ENCODE measurements around the gene ZNF827. TPM values are rescaled to one million over a fixed set of nuclear protein-coding genes. Genes with fewer than 3 reads are reported as not detected.

Gene ZNF827
- total RNA-seq, 4 donors from 2014 or later = 9.3 to 39.4 (median 20.3) TPM

- Histone ChIP-seq H3K27me3 (no peaks in the 10 kb centered on the region), H3K9me3 (no peaks in the 10 kb centered on the region), H3K36me3 (no peaks in the 10 kb centered on the region), H3K4me1 (peaks cover 0 to 6% (median 0%) of the 10 kb centered on the region in 3 donors), H3K4me3 (no peak overlapping the region), H3K27ac (no peak overlapping the region)
- no peak for ATAC-seq
- WGBS, 2 donors (ENCODE audit: low coverage in 1 of 2) = 71 to 81% methylated on average over 2 to 5 of the region's 5 CpGs
- no peak for TF ChIP-seq EP300 (IDR thresholded peaks at IDR 0.05)
- TF ChIP-seq CTCF (IDR thresholded peaks at IDR 0.05) = no peak
- no peak for TF ChIP-seq POLR2A (IDR thresholded peaks at IDR 0.05)
- no peak for TF ChIP-seq POLR2AphosphoS5 (IDR thresholded peaks at IDR 0.05)
Observed at GRCh38 chr4:145786830-145787229, 151.8 kb downstream of the ZNF827 start.

GRCh38 chr4:145786261-145786660, 152.4 kb downstream of the ZNF827 start:
- TF ChIP-seq POLR2A (IDR thresholded peaks at IDR 0.05) = no peak
- no peak for TF ChIP-seq EP300 (IDR thresholded peaks at IDR 0.05)
- TF ChIP-seq POLR2AphosphoS5 (IDR thresholded peaks at IDR 0.05) = no peak
- no peak for TF ChIP-seq CTCF (IDR thresholded peaks at IDR 0.05)
- no peaks in the 10 kb centered on the region for H3K9me3 ChIP-seq
- no peaks in the 10 kb centered on the region for H3K27me3 ChIP-seq
- H3K36me3 ChIP-seq = no peaks in the 10 kb centered on the region
- WGBS, 2 donors (ENCODE audit: low coverage in 1 of 2) = 67 to 69% methylated on average over 2 of the region's 2 CpGs
- no peak overlapping the region for H3K27ac ChIP-seq
- no peak overlapping the region for H3K4me3 ChIP-seq
- peaks cover 0 to 6% (median 0%) of the 10 kb centered on the region in 3 donors for H3K4me1 ChIP-seq
- no peak for ATAC-seq

DNA sequence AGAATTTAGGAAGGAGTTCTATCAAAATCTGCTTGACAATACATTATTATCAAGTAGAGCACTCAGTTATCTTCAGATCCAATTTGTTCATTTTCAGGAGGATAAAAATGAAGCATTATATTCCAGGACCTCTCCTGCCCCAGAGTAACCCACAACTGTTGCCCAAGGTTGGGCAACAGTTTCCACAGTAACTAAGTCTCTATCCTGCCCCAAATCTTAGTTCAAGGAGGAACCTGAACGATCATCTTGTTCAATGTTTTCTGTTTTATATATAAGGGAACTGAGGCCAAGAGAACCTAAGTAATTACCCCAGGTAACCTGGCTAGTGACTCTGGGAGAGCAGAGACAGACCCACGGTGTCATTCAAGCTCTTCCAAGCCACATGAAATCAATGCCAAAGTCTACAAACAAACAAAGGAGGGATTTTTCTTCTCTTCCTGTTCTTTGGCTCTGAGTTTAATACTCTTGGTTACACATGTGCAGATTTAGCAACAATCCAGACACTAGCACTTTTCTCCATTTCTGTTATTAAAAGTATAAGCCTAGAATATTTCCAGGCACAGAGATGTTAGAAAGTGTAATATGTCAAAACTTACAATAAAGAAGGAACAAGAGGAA, 153.1 kb downstream of the ZNF827 start:
- no peak for ATAC-seq
- H3K4me3 ChIP-seq = no peak overlapping the region

DNA sequence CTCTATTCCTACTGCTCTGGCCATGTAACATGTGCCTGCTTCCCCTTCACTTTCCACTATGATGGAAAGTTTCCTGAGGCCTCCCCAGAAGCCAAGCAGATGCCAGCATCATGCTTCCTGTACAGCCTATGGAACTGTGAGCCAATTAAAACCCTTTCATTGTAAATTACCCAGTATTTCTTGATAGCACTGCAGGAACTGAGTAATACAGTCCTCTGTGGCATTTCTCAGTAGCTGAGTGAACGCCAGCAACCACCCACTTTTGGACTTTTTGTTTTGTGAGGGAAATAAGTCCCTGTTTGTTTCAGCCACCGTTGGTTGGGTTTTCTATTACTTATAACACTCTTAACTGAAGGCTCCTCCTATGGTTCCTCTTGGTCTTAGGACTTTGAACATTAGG, 154.6 kb downstream of the ZNF827 start:
- H3K4me3 ChIP-seq = no peak overlapping the region
- ATAC-seq = no peak
- no peaks in the 10 kb centered on the region for H3K27me3 ChIP-seq
- peaks cover 0 to 6% (median 0%) of the 10 kb centered on the region in 3 donors for H3K4me1 ChIP-seq
- WGBS, 2 donors (ENCODE audit: low coverage in 1 of 2) = 95 to 100% methylated on average over 1 to 2 of the region's 2 CpGs
- TF ChIP-seq POLR2AphosphoS5 (IDR thresholded peaks at IDR 0.05) (no peak), EP300 (IDR thresholded peaks at IDR 0.05) (no peak), POLR2A (IDR thresholded peaks at IDR 0.05) (no peak), CTCF (IDR thresholded peaks at IDR 0.05) (no peak)
- peaks cover 0 to 9% of the 10 kb centered on the region in 2 donors for H3K36me3 ChIP-seq
- H3K9me3 ChIP-seq = no peaks in the 10 kb centered on the region
- no peak overlapping the region for H3K27ac ChIP-seq

More for the DNA sequence above, 153.1 kb downstream of the ZNF827 start:
- TF ChIP-seq POLR2AphosphoS5 (IDR thresholded peaks at IDR 0.05) (no peak), CTCF (IDR thresholded peaks at IDR 0.05) (no peak), EP300 (IDR thresholded peaks at IDR 0.05) (no peak), POLR2A (IDR thresholded peaks at IDR 0.05) (no peak)
- Histone ChIP-seq H3K9me3 (no peaks in the 10 kb centered on the region), H3K36me3 (no peaks in the 10 kb centered on the region), H3K27ac (no peak overlapping the region), H3K4me1 (peaks cover 0 to 6% (median 0%) of the 10 kb centered on the region in 3 donors), H3K27me3 (no peaks in the 10 kb centered on the region)
- WGBS, 2 donors (ENCODE audit: low coverage in 1 of 2) = 27 to 60% methylated on average over 1 to 2 of the region's 2 CpGs

DNA sequence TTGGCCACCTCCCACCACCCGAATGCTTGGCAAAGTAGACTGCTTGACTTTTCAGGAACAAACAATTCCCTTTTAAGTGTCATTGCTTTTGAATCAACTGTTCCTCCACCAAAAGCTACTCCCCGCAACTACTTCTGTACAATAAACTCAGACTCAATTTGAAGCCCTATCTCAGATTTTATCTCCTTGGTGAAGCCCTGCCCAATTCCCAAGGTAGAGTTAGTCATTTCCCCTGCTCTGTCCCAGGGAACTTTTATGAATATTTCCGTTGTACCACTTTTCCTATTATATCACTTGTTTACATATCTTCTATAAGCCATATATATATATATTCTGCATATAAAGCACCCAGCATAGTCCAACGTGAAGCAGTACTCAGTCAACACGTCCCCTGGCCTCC, 155.9 kb downstream of the ZNF827 start:
- peaks cover 0 to 6% (median 0%) of the 10 kb centered on the region in 3 donors for H3K4me1 ChIP-seq
- H3K36me3 ChIP-seq = peaks cover 0 to 18% of the 10 kb centered on the region in 2 donors
- TF ChIP-seq EP300 (IDR thresholded peaks at IDR 0.05) = no peak
- no peak for TF ChIP-seq CTCF (IDR thresholded peaks at IDR 0.05)
- H3K4me3 ChIP-seq = no peak overlapping the region
- H3K9me3 ChIP-seq = no peaks in the 10 kb centered on the region
- no peak overlapping the region for H3K27ac ChIP-seq
- WGBS, 2 donors (ENCODE audit: low coverage in 1 of 2) = 88 to 89% methylated on average over 5 of the region's 5 CpGs
- H3K27me3 ChIP-seq = no peaks in the 10 kb centered on the region
- no peak for ATAC-seq

All from gastroesophageal sphincter (tissue), 4 donors.